ENCODE data around the gene METTL23. TPM values are rescaled to one million over a fixed set of nuclear protein-coding genes. Genes with fewer than 3 reads are reported as not detected.
A peak's percentile ranks its signal among the peaks of the same experiment; 100 is the strongest.

The METTL23 gene
- 31.7 and 40.5 TPM in 2 replicates for total RNA-seq (2021)
- Bru-seq, nascent RNA = percentile 79 among the genes with signal in this experiment
- percentile 73 among the genes with signal in this experiment for BruChase-seq, experiment 1, labeled RNA remaining after a 2-hour chase
- percentile 66 among the genes with signal in this experiment for BruChase-seq, experiment 2, labeled RNA remaining after a 6-hour chase
- long read RNA-seq, transcript METTL23-212 (4 exons, 1,006 nt) = minor isoform, 5 of 46 reads
- long read RNA-seq, transcript METTL23-204 (4 exons, 904 nt) = major isoform, 9 of 46 reads
- long read RNA-seq, transcript METTL23-206 (5 exons, 581 nt) = minor isoform, 6 of 46 reads
- long read RNA-seq, transcript METTL23-201 (5 exons, 1,155 nt) = minor isoform, 8 of 46 reads
- long read RNA-seq, partial matches to known transcripts = 6 of 46 reads
- long read RNA-seq, other reads (novel, unspliced or antisense) = 9 of 46 reads

- intact Hi-C loops (cut with micrococcal nuclease; ENCODE audit: unreplicated experiment) = loop anchor here (5.0 kb wide), 2 partner anchors 170 to 340 kb away; no protein-coding TSS in a partner anchor
- H3K36me3 ChIP-seq (ENCODE audit: low read depth) = 0 out of 2 replicates have a peak, but pooled peaks cover 6% of the 10 kb centered on the region
- peak within 1 kb of the TSS; percentile 81 for H3K27ac ChIP-seq
- no peaks in the 10 kb centered on the region for H3K27me3 ChIP-seq (ENCODE audit: insufficient read depth, low read depth)
- peaks cover 8% of the 10 kb centered on the region; the same call in 1 of the 2 replicates for H4K20me1 ChIP-seq (ENCODE audit: insufficient read depth)
- H3K79me2 ChIP-seq (ENCODE audit: low read depth) = peaks cover 75% of the 10 kb centered on the region
- peak within 1 kb of the TSS; percentile 91 for H2AFZ ChIP-seq
- peaks cover 17% of the 10 kb centered on the region; the same call in 1 of the 2 replicates for H3F3A ChIP-seq (ENCODE audit: insufficient read depth, low read depth)
- H3K4me3 ChIP-seq = peak within 1 kb of the TSS; percentile 78
- BruUV-seq (replicated peaks) = TSS peak; percentile 71
- peak in 1 of 2 experiments; percentile 70 for DNase-seq
- H3K4me2 ChIP-seq = peak within 1 kb of the TSS; percentile 87
- POLR2A ChIA-PET (ENCODE audit: unreplicated experiment) = interaction anchor here (0.5 to 0.6 kb wide), 2 partner anchors 363 to 748 kb away, joined by 3 to 12 read pairs; partner anchors contain the start of gene ACOX1
- H3K4me1 ChIP-seq (replicated peaks; ENCODE audit: insufficient read depth) = peaks cover 12% of the 10 kb centered on the region
- TF ChIP-seq CTCF (conservative IDR thresholded peaks at IDR 0.05) (peak; percentile 68; the same call in 1 of the 2 replicates), EZH2 (IDR thresholded peaks at IDR 0.05; ENCODE audit: low read depth) (no peak)
- H3K9me3 ChIP-seq (ENCODE audit: insufficient read depth, low read depth) = no peaks in the 10 kb centered on the region
- H3K9me2 ChIP-seq (ENCODE audit: insufficient read depth) = no peaks in the 10 kb centered on the region
- CTCF ChIA-PET = interaction anchor here (0.6 kb wide), 2 partner anchors 559 to 1552 kb away, joined by 3 to 4 read pairs; no protein-coding TSS in a partner anchor
Observed at GRCh38 chr17:76726776-76727718, at the start of gene METTL23. Gene METTL23 (plus strand): TSS chr17:76726839. CDS start chr17:76729711, 2,872 bp downstream.

DNA sequence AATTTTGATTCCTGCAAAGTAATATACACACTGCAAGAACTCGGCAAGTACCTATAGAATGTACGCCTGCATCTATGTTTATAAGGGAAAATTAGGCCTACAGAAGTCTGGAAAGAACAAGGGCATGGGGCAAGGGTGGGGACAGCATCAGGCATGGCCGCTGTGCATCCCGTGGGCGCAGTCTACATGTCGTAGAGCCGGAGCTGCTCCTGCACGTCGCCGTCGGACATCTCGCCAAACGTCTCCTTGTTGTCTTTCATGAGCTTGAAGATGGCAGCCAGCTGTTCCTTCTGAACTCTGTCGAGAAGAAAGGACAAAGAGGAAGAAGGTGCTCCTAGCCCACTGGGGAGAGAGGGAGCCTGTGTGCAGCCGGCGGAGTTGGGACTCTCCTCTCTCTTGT is 49.2 kb upstream of the METTL23 start:
- CTCF ChIA-PET = no interaction called here
- Histone ChIP-seq H3K79me2 (ENCODE audit: low read depth) (no peaks in the 10 kb centered on the region), H4K20me1 (ENCODE audit: insufficient read depth) (no peaks in the 10 kb centered on the region), H3K36me3 (ENCODE audit: low read depth) (no peaks in the 10 kb centered on the region), H2AFZ (no peak overlapping the region), H3K4me3 (no peak overlapping the region), H3F3A (ENCODE audit: insufficient read depth, low read depth) (no peaks in the 10 kb centered on the region), H3K9me3 (ENCODE audit: insufficient read depth, low read depth) (no peaks in the 10 kb centered on the region), H3K9me2 (ENCODE audit: insufficient read depth) (no peaks in the 10 kb centered on the region), H3K27ac (no peak overlapping the region), H3K4me2 (no peak overlapping the region), H3K27me3 (ENCODE audit: insufficient read depth, low read depth) (no peaks in the 10 kb centered on the region), H3K4me1 (replicated peaks; ENCODE audit: insufficient read depth) (no peaks in the 10 kb centered on the region; the same call in 1 of the 2 replicates)
- BruUV-seq (replicated peaks) = no TSS peak
- intact Hi-C loops (cut with micrococcal nuclease; ENCODE audit: unreplicated experiment) = no loop called here
- POLR2A ChIA-PET (ENCODE audit: unreplicated experiment) = no interaction called here
- TF ChIP-seq EZH2 (IDR thresholded peaks at IDR 0.05; ENCODE audit: low read depth) = no peak
- TF ChIP-seq CTCF (conservative IDR thresholded peaks at IDR 0.05) = no peak
- no peak for DNase-seq

DNA sequence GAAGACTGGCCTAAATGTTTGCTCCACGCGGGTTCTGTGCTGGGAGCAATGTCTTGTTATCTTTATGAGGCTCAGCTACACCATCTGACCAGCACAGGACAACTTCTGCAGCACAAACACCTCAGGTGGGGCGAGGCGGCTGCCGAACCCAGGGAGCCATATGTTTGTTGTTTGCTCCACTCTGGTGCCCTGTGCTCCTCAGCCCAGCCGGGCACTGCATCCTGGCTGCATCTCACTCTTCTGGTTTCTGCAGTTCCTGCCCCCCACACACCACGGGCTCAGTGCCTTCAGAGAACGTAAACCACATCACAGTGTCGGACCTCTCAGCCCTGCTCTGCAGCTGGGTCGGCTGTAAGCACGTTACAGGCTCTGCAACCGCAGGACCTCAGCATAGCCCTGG is 48.3 kb upstream of the METTL23 start:
- no peak overlapping the region for H3K27ac ChIP-seq
- H3K4me2 ChIP-seq = no peak overlapping the region
- H3K9me3 ChIP-seq (ENCODE audit: insufficient read depth, low read depth) = no peaks in the 10 kb centered on the region
- BruUV-seq (replicated peaks) = no TSS peak
- no peak overlapping the region for H2AFZ ChIP-seq
- H3K79me2 ChIP-seq (ENCODE audit: low read depth) = no peaks in the 10 kb centered on the region
- ChIA-PET POLR2A (ENCODE audit: unreplicated experiment) (no interaction called here), CTCF (no interaction called here)
- no peak for DNase-seq
- TF ChIP-seq EZH2 (IDR thresholded peaks at IDR 0.05; ENCODE audit: low read depth) (no peak), CTCF (conservative IDR thresholded peaks at IDR 0.05) (no peak)
- no peaks in the 10 kb centered on the region for H3K36me3 ChIP-seq (ENCODE audit: low read depth)
- no peaks in the 10 kb centered on the region for H4K20me1 ChIP-seq (ENCODE audit: insufficient read depth)
- no peaks in the 10 kb centered on the region for H3K9me2 ChIP-seq (ENCODE audit: insufficient read depth)
- H3K4me1 ChIP-seq (replicated peaks; ENCODE audit: insufficient read depth) = no peaks in the 10 kb centered on the region
- intact Hi-C loops (cut with micrococcal nuclease; ENCODE audit: unreplicated experiment) = no loop called here
- no peaks in the 10 kb centered on the region for H3K27me3 ChIP-seq (ENCODE audit: insufficient read depth, low read depth)
- no peaks in the 10 kb centered on the region for H3F3A ChIP-seq (ENCODE audit: insufficient read depth, low read depth)
- H3K4me3 ChIP-seq = no peak overlapping the region

All from PC-9 (cell line).